Measurements from ENCODE around the gene ATP7B.

ATP7B gene

GRCh38 chr13:51981355-51981754 is 29.9 kb downstream of the ATP7B start:
- FAIRE-seq = no peak

GRCh38 chr13:51980908-51981307 is 30.3 kb downstream of the ATP7B start:
- FAIRE-seq (no peak), DNase-seq (ENCODE audit: insufficient read length, low spot score) (no peak)
- TF ChIP-seq POLR2A (IDR thresholded peaks at IDR 0.05; ENCODE audit: low read depth, low read length) (no peak), SPI1 (IDR thresholded peaks at IDR 0.05; ENCODE audit: low read depth, low read length) (no peak), POLR2AphosphoS5 (IDR thresholded peaks at IDR 0.05; ENCODE audit: low read depth, low read length) (no peak), PAX5 (IDR thresholded peaks at IDR 0.05; ENCODE audit: insufficient read depth, low read length, severe bottlenecking) (no peak), TAF1 (IDR thresholded peaks at IDR 0.05; ENCODE audit: low read depth, low read length) (no peak), POU2F2 (IDR thresholded peaks at IDR 0.05; ENCODE audit: low read depth, low read length) (no peak)

More at GRCh38 chr13:51981355-51981754, 29.9 kb downstream of the ATP7B start:
- DNase-seq (ENCODE audit: insufficient read length, low spot score) = no peak
- TF ChIP-seq POLR2A (IDR thresholded peaks at IDR 0.05; ENCODE audit: low read depth, low read length) = no peak

- FAIRE-seq (no peak), DNase-seq (ENCODE audit: insufficient read length, low spot score) (no peak)
- no peak for TF ChIP-seq TAF1 (IDR thresholded peaks at IDR 0.05; ENCODE audit: low read depth, low read length)
- TF ChIP-seq PAX5 (IDR thresholded peaks at IDR 0.05; ENCODE audit: insufficient read depth, low read length, severe bottlenecking) = no peak
- no peak for TF ChIP-seq SPI1 (IDR thresholded peaks at IDR 0.05; ENCODE audit: low read depth, low read length)
- no peak for TF ChIP-seq POLR2AphosphoS5 (IDR thresholded peaks at IDR 0.05; ENCODE audit: low read depth, low read length)
- TF ChIP-seq POU2F2 (IDR thresholded peaks at IDR 0.05; ENCODE audit: low read depth, low read length) = no peak
- no peak for TF ChIP-seq POLR2A (IDR thresholded peaks at IDR 0.05; ENCODE audit: low read depth, low read length)
These were observed 32.3 kb downstream of the ATP7B start for GRCh38 chr13:51978796-51979556.

- DNase-seq (ENCODE audit: insufficient read length, low spot score) = no peak
- TF ChIP-seq POLR2A (IDR thresholded peaks at IDR 0.05; ENCODE audit: low read depth, low read length) = no peak
- TF ChIP-seq POU2F2 (IDR thresholded peaks at IDR 0.05; ENCODE audit: low read depth, low read length) = no peak
- no peak for TF ChIP-seq TAF1 (IDR thresholded peaks at IDR 0.05; ENCODE audit: low read depth, low read length)
- TF ChIP-seq POLR2AphosphoS5 (IDR thresholded peaks at IDR 0.05; ENCODE audit: low read depth, low read length) = no peak
- no peak for TF ChIP-seq PAX5 (IDR thresholded peaks at IDR 0.05; ENCODE audit: insufficient read depth, low read length, severe bottlenecking)
- no peak for TF ChIP-seq SPI1 (IDR thresholded peaks at IDR 0.05; ENCODE audit: low read depth, low read length)
- no peak for FAIRE-seq
These were observed 33.6 kb downstream of the ATP7B start for GRCh38 chr13:51977625-51978024.

GRCh38 chr13:51976890-51977289 is 34.4 kb downstream of the ATP7B start:
- no peak for TF ChIP-seq TAF1 (IDR thresholded peaks at IDR 0.05; ENCODE audit: low read depth, low read length)
- no peak for TF ChIP-seq PAX5 (IDR thresholded peaks at IDR 0.05; ENCODE audit: insufficient read depth, low read length, severe bottlenecking)
- TF ChIP-seq POLR2AphosphoS5 (IDR thresholded peaks at IDR 0.05; ENCODE audit: low read depth, low read length) = no peak
- TF ChIP-seq POU2F2 (IDR thresholded peaks at IDR 0.05; ENCODE audit: low read depth, low read length) = no peak
- TF ChIP-seq SPI1 (IDR thresholded peaks at IDR 0.05; ENCODE audit: low read depth, low read length) = no peak
- TF ChIP-seq POLR2A (IDR thresholded peaks at IDR 0.05; ENCODE audit: low read depth, low read length) = no peak
- DNase-seq (ENCODE audit: insufficient read length, low spot score) = no peak
- no peak for FAIRE-seq

GRCh38 chr13:51976423-51976822 is 34.8 kb downstream of the ATP7B start:
- TF ChIP-seq PAX5 (IDR thresholded peaks at IDR 0.05; ENCODE audit: insufficient read depth, low read length, severe bottlenecking) (no peak), POLR2AphosphoS5 (IDR thresholded peaks at IDR 0.05; ENCODE audit: low read depth, low read length) (no peak), POU2F2 (IDR thresholded peaks at IDR 0.05; ENCODE audit: low read depth, low read length) (no peak), TAF1 (IDR thresholded peaks at IDR 0.05; ENCODE audit: low read depth, low read length) (no peak), SPI1 (IDR thresholded peaks at IDR 0.05; ENCODE audit: low read depth, low read length) (no peak), POLR2A (IDR thresholded peaks at IDR 0.05; ENCODE audit: low read depth, low read length) (no peak)
- DNase-seq (ENCODE audit: insufficient read length, low spot score) = no peak
- FAIRE-seq = no peak

- TF ChIP-seq POLR2A (IDR thresholded peaks at IDR 0.05; ENCODE audit: low read depth, low read length) (no peak), POLR2AphosphoS5 (IDR thresholded peaks at IDR 0.05; ENCODE audit: low read depth, low read length) (no peak), TAF1 (IDR thresholded peaks at IDR 0.05; ENCODE audit: low read depth, low read length) (no peak), PAX5 (IDR thresholded peaks at IDR 0.05; ENCODE audit: insufficient read depth, low read length, severe bottlenecking) (no peak), POU2F2 (IDR thresholded peaks at IDR 0.05; ENCODE audit: low read depth, low read length) (no peak), SPI1 (IDR thresholded peaks at IDR 0.05; ENCODE audit: low read depth, low read length) (no peak)
- DNase-seq (ENCODE audit: insufficient read length, low spot score) (no peak), FAIRE-seq (no peak)
These were observed 36.8 kb downstream of the ATP7B start for GRCh38 chr13:51974482-51974881.

GRCh38 chr13:51971520-51972426 is 39.5 kb downstream of the ATP7B start:
- no peak for TF ChIP-seq PAX5 (IDR thresholded peaks at IDR 0.05; ENCODE audit: insufficient read depth, low read length, severe bottlenecking)
- TF ChIP-seq SPI1 (IDR thresholded peaks at IDR 0.05; ENCODE audit: low read depth, low read length) = no peak
- no peak for TF ChIP-seq TAF1 (IDR thresholded peaks at IDR 0.05; ENCODE audit: low read depth, low read length)
- no peak for TF ChIP-seq POLR2A (IDR thresholded peaks at IDR 0.05; ENCODE audit: low read depth, low read length)
- FAIRE-seq (no peak), DNase-seq (ENCODE audit: insufficient read length, low spot score) (no peak)

GRCh38 chr13:51970349-51970748 is 40.9 kb downstream of the ATP7B start:
- DNase-seq (ENCODE audit: insufficient read length, low spot score) (no peak), FAIRE-seq (no peak)
- no peak for TF ChIP-seq TAF1 (IDR thresholded peaks at IDR 0.05; ENCODE audit: low read depth, low read length)
- no peak for TF ChIP-seq POLR2AphosphoS5 (IDR thresholded peaks at IDR 0.05; ENCODE audit: low read depth, low read length)
- no peak for TF ChIP-seq SPI1 (IDR thresholded peaks at IDR 0.05; ENCODE audit: low read depth, low read length)
- no peak for TF ChIP-seq PAX5 (IDR thresholded peaks at IDR 0.05; ENCODE audit: insufficient read depth, low read length, severe bottlenecking)
- TF ChIP-seq POLR2A (IDR thresholded peaks at IDR 0.05; ENCODE audit: low read depth, low read length) = no peak
- no peak for TF ChIP-seq POU2F2 (IDR thresholded peaks at IDR 0.05; ENCODE audit: low read depth, low read length)
